Suppressor macrophage (primary cell): Measurements from ENCODE around the gene GARNL3.

Experiments used
- DNase-seq, 4 experiments: peaks; one replicate each; pipeline ENCODE4 v3.0.0-alpha.2; 2020 to 2022

The GARNL3 gene

DNA sequence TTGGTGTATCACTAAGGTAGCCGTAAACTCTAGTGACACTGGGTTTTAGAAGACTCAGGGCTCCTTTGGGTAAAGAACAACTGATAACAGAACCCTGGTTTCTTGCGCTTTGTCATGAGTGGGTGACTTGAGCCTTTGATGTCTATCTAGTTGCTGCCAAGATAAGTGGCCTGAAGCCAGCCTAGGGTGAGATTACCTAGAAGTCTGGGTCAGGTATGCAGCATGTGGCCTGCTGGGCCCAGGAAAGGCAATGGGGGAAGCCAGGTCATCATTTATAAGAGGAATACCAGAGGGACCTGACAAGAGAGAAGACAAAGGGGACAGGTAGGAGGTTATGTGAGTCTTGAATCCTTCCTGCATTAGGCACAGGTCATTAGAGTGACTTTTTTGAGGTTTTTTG, 23.2 kb upstream of the GARNL3 start:
- no peak for DNase-seq

DNA sequence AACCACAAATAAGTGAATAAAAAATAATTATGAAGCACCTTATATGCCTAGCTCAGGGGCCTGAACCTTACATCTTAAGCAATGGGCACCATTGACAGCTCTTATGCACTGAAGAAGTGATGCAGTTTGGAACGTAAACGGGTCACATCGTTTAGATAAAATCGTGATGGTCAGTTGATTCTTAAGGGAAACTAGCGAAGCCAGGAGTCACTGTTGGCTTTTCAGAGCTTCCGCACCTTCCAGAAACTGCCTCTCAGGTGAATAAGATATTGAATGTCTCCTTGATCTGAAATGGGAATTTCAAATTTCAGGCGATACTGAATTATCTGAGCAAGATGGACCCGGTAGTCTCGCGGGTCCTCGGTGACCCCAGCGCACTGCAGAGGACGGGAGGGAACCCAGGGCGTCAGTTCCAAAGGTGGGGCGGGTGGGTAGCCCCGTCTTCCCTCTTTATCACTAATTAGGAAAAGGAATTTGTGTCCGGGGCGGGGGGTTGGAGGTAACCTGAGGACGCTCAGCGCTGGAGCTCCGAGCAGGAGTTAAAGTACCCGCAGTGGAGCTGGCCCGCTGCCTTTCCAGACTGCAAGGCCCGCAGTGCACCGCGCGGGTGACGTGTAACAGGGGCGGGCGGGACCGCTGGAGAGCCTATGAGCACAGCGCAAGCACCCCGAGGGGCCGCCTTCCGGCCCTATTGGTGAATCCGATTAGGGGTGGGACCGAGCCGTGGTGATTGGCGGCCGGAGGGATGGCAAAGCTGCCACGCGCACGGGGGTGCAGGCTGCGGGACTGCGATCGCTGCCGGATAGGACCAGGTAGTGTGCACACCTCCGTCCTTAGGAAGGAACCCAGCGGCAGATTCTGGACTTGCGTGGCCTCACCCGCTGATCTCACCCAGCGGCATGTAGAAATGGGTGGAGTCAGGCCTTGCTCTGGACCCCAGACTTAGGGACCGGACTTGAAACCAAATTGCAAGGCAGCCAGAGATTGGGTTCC, 19.7 kb upstream of the GARNL3 start:
- peak; percentile 96 to 98 (median 97) for DNase-seq

DNA sequence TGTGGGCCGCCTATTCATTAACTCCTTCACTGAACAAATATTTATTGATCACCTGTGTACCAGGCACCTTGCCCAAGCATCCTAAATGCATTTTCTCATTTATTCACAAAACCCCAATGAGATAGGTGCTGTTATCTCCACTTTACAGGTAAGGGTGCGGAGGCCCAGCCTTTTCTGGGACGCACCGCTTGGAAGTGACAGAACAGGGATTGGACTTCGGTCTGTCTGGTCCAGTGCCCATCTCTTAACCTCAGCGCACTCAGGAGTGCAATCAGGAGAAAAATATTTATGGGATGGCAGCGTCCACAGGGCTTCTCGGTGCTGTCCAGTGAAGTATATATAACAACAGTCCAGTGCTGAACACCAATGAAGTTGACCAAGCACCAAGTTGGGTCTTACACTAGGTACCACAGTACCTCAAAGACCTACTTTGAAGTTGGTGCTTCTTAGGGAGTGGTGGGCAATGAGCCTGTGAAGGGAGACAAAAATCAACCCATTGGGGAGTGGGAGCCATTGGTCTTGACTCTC, 18.9 kb upstream of the GARNL3 start:
- no peak for DNase-seq

DNA sequence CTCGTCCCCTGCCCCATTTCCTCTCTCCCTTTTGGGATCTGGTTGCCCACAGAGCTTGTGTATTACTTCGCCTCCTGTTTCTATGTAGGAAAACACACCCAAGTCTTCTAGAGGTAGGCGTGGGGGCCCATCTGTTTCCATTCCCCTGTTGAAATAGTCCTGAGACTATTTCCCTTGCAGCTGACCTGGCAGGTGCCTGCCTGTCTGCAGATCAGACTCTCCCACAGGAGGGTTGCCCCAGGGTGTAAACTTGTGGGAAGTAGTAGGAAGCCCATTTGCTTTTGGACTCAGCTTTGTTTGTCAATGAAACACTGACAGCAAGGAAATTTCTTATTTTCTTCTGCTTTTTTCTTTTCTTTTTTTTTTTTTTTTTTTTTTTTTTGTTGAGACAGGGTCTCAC, 16.3 kb upstream of the GARNL3 start:
- peak in 1 of 4 experiments; percentile 6 for DNase-seq

DNA sequence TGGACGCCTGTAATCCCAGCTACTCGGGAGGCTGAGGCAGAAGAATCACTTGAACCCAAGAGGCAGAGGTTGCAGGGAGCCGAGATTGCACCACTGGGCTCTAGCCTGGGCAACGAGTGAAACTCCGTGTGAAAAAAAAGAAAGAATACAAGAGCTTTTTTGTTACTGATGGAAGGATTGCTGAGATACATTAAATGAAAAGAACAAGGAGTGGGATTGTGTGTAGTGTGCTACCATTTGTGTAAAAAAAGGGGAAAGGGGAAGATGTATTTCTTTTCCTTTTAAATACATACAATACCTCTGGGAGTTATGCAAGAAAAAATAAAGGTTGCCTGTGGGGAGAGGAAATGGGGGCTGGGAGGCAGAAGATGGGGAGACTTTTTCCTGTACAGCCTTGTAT, 14.7 kb upstream of the GARNL3 start:
- DNase-seq: no peak

DNA sequence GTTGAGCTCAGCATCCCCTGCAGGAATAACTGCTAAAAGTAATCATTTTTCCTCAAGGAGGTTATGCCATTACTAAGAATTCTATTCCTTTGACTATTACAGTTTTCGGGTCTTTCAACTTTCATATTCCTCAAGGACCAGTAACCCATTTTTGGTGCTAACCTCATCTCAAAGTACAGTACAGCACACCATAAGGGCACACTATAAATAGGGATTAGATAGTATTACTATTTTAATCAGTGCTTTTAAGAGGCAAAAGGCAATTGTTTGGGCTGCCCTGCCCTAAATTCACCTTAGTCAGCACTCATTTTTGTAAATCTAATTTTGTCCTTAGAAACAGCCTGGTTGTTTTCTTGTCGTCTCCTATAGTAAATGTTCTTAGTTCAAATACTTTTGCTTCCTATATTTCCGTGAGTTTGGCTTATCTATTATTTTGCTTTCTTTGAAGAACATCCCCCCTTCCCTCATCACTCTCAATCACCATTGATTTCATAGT, 13.6 kb upstream of the GARNL3 start:
- DNase-seq: no peak

DNA sequence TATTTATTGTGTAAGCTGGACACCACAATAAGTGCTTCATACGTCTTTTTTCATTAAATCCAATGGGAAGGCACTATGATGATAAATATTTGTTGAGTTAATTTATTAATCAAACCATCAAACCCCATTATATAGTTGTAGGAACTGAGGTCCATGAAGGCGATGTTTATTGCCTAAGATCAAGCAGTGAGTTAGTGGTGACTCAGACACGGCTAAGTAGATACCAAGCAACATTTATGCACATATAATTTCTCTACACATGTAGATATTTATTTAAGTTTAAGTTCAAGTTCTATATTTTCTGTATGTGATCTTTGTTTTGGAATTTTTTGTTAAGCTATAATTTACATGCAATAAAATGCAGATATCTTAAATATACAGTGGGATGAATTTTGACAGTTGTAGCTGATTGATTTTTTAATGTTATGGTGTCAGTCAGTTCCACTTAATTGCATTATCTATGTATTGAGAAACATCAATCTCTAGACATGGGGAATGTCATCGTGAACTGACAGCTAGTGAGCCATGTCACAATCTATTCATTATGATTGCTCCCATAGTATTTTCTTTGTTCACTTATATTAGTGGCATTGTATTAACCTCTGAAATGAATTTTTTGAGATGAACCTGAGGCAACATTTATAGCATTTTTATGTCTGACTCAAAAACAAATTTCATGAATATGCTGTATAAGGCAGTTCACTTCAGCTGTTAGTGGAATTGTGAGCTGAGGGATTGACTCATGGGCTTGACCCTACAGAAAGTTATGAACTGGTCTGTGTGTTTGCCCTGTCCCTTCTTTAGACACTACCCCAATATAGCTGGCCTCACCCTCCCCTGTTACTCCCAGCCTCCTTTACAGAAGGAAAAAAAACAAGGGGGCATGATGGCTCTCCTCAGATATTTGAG, 11.9 kb upstream of the GARNL3 start:
- DNase-seq: no peak

DNA sequence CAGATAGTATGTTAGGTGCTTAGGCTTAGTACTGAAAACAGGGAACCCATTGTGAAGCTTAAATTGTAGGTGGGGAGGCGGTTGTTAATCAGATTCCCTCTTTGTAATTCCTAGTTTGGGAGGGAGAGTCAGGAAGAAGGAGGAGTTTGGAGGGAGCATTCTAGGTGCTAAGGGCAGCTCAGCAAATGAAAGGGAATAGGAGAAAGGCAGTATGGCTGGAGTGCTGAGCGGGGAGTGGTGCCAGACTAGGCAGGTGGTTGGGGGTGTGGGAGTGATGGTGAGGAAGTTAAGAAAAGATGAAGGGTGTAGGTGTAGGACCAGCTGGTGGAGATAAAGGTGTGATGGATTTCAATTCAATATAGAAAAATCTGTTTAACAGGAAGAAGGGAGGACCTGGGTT, 11.1 kb upstream of the GARNL3 start:
- DNase-seq: no peak

DNA sequence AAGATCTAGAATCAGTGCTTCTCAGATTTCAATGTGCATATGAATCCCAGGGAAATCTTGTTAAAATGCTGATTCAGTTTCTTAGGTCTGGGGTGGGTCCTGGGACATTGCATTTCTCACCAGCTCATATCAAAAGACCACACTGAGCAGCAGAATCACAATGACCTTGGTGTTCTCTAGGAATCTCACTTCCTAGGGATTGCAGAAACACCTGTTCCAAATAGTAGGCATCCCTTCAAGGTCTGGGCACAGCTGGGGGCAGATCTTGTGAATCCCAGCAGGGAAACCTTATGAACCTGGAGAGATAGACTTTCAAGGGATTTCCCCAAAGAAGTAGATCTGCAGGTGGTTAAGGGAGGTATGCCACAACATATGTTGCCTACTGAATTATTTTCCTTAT, 8.9 kb upstream of the GARNL3 start:
- DNase-seq: no peak

DNA sequence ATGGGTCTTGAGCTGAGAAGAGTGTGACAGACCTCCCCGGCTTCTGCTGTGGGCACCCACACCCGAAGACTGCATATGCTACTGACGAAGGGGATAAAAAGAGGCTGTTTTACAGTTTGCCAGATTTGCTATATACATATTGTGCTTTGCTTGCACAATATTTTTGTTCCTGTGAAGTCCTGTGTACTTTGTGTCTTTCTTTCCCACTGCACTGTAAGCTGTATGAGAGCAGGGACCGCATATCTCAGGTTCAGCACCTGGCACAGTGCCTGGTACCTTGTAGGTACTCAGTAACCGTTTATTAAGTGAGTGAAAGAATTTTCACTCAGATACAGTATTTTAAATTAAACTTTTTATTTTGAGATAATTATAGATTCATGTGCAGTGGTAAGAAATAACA, 8.2 kb upstream of the GARNL3 start:
- no peak for DNase-seq

DNA sequence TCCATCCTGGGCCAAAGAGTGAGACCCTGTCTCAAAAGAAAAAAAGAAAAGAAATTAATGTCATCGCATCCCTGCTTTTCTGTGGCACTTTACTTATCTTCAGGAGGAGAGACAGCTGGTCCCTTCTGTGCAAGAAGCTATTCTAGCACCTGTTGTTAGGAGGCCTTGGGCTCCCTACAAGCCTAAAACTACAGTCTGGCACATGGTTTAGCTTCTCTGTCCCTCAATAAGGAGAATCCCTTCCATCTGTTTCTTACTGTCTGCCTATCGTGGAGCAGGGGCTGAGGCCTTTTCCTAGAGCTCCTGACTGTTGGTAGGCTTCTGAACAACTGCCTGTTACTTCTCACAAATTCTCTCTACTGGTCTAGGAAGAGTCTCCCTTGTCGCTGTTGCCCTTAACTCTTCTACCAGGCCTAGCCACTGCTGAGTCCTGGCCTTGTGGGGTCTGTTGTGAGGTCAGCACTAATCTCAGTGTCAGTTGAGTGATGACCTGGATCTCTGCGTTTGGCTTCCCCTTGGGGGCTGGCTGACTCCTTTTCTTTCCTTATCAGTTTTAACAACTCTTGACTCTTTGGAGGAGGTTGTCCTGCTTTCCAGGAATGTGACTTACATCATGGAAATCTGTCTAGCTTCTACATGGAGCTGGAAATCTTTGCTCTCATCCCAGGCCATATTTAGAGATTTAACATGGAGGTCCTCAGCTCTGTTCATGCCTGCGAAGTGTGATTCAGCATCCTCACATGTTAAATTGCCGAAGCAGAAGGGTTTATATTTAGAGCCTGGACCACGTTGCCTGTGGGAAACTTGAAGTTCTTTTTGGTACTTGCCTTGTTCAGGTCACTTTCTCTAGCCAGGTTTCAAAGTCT, 5.7 kb upstream of the GARNL3 start:
- no peak for DNase-seq

DNA sequence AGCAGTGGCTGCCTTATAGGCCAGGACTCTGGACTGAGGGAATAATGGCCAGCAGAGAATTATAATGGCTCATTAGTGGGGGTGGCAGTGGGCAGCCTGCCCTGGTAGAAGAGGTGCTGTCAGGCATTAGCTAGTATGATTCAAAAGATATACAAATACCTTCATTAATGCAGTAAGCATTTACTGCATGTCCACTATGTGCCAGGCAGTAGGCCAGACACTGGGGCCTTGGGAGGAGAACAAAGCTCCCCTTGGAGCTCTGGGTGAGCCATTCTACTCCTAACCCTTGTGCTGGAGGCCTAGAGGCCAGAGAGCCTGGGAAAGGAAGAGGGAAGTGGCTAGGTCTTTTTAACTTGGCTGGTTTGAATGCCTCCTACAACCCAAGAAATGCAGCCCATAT, 2.0 kb upstream of the GARNL3 start:
- DNase-seq: no peak

DNA sequence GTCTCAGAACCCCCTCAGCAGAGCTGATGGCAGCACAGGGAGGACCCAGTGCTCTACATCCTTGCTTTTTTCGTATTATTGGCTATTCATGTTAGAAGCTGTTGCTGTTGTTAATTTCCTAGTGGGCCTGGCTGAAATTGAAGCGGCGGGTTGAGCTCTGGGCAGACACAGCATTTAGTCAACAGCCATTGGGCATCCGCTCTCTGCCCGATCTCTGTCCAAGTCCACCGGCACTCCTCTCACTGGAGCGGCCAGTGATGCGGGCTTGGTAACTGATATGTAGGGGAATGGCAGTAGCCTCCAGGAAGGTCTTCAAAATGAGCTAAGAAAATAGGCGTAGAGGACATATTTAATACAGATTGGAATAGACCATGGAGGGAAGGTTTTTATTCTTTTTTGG, 1.3 kb upstream of the GARNL3 start:
- no peak for DNase-seq

DNA sequence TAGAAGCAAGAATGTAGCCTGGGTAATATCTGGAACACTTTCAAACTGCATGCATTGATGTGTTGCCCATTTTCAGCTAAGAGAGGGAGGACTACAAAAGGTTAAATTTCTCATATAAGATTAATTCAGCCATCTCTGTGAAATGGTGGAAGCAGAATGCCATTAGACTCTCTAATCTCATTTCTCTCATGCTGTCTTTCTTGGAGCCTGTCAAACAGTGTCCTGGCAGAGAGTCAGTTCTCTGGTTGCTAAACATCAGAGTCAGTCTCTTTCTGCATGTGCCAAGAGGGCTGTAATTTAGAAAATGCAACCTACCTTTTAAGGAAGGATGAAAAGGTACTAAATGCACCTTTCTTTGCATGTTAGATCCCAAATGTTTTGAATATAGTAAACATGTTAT, 910 bp upstream of the GARNL3 start:
- no peak for DNase-seq

DNA sequence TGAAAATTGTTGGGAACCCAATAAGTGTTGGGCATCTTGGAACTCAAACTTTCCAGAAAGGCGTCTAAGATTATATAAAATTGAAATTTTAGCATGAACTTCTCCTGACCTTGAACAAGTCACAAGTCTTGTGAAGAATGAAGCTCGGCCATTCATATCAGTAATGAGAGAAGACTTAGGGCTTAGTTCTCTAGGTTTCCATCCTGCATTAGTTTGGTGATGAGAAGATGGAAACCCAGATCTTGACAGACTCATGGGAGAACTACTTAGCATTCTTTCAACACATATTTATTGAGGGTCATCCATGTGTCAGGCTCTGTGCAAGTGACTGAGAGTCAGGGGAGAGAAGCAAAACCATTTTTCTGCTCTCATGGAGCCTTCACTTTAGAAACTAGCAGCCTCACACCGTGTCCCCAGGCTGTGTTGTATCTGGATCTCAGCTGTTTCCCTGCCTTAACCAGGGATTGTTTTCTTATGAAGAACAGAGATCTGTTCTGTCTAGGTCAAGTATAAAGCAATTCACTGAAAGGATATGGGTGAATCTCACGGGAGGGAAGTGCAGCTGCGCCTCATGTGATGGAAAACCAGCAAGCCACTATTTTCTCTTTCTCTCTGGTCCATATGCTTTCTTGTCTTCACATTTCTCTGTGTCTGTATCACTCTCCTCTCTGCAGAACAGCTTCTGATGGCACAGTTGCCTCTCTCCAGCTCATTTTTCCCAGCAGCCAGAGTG, 3.4 kb downstream of the GARNL3 start:
- no peak for DNase-seq

DNA sequence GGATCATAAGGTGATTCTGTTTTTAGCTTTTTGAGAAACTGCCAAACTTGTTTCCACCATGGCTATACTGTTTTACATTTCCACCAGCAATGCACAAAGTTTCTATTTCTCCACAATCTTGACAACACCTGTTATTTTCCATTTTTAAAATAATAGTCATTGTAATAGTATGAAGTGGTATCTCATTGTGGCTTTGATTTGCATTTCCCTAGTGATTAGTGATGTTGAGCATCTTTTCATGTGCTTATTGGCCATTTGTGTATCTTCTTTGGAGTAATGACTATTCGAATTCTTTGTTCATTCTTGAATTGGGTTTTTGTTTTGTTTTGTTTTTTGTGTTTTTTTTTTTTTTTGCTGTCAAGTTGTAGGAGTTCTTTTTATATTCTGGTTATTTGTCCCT, 4.9 kb downstream of the GARNL3 start:
- DNase-seq: no peak

DNA sequence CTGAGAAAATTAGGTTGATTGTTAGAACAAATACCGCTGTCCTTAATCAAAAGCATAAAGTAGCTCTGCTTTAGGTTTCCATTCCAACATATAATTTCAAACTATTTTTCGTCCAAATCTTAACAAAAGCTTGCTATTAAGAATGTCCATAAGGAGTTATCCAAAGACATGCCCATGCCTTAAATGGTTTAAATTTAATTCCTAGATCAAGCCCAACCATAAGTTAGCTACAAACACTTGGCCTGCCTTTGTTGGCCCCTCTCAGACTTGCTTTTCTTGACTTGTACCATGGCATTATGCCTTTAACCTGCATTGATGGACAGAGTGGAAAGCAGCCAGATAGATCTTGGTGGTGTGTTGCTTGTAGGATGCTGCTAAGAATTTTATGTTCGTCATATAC, 8.8 kb downstream of the GARNL3 start:
- DNase-seq: no peak

DNA sequence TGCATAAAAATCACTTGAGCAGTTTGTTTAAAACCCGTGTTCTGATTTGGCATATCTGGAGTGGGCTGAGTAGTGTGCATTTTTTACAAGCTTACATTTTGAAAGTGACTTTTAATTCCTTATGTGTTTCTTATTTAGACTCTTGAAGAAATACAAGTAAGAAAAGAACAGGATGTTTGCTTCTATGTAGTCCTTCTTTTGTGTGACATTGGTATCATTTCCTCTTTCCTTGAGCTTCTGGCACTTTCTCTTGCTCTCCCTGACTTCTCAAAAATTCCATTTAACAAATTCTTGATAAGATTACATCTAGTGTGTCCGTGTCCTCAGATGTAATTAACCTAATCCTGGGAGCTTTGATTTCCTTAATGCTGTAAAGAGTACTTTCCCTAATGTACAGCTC, 12.5 kb downstream of the GARNL3 start:
- peak; percentile 15 to 64 (median 36) for DNase-seq

DNA sequence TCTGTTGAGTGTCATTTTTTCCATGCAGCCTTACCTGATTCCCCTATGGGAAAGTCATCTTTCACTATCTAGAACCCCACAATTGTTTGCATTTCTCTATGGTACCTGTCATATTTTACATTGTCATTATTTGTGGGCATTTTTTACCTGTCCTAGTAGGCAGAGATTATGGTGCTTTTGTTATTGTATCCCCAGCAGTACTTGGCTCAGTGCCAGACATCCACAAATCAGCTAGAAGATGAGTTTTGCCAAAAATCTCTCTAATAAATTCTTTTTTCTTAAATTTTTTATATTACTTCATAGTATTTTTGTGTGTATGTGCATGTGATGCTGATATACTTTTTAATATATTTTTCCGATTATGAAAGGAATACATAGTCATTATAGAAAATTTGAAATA, 13.2 kb downstream of the GARNL3 start:
- DNase-seq: no peak

DNA sequence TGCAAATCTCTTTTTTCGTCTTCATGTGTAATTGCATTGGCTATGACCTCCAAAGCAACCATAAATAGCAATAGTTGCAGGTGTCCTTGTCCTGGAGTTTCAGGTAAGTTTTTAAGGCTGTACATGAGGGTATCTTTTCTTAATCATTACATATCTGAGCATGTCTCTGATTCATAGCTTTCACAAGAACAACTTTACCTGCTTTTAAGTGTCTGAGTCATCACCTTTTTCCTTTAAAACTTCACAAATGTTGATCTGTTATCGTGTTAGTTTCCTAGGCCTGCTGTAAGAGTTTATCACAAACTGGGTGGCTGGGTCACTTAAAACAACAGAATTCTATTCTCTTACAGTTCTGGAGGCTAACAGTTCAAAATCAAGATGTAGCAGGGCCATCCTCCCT, 13.8 kb downstream of the GARNL3 start:
- no peak for DNase-seq

DNA sequence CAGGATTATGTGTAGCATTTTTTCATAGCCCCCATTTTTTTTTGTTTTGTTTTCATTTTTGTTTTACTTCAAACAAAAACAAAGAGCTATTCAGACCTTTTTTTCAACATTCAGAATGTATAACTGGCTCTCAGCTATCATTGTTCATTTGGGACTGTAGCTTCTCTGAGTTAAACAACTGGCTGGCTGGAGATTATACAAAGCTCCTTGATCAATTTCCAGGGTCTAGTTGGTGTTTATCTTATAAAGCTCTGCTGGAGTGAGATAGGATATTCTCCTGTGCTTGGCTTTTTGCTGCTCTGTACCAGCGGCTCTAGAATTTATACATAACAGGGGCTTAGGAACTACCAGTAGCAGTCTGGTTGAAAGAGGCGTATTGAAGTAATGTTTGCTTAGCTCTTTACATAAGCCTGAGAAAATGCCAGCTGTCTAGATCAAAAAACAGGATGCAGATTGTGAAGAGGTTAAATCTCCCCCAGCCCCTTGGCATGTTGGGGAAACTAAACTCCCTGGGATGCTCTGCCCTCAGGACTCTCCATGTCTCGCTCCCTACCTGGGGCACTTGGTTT, 15.2 kb downstream of the GARNL3 start:
- no peak for DNase-seq
